Ishikawa (cell line): Measurements from ENCODE around the gene TRAPPC2.

Source experiments
- EGR1 ChIP-seq: IDR thresholded peaks from 2 replicates; pipeline ENCODE4 v1.6.1; 2012
- NFIC ChIP-seq: IDR thresholded peaks from 2 replicates; pipeline ENCODE4 v1.6.1; 2012
- RAD21 ChIP-seq: IDR thresholded peaks from 2 replicates; pipeline ENCODE4 v1.6.1; 2012; ENCODE audit warnings: low read depth
- REST ChIP-seq: IDR thresholded peaks from 2 replicates; pipeline ENCODE4 v1.6.1; 2012; ENCODE audit warnings: low read depth, mild to moderate bottlenecking
- TEAD4 ChIP-seq: IDR thresholded peaks from 2 replicates; pipeline ENCODE4 v1.6.1; 2012
- YY1 ChIP-seq: IDR thresholded peaks from 2 replicates; pipeline ENCODE4 v1.6.1; 2012; ENCODE audit warnings: low read depth

- TF ChIP-seq RAD21, result no peak
- TF ChIP-seq EGR1, result no peak
- no peak for TF ChIP-seq NFIC
- no peak for TF ChIP-seq YY1
- TF ChIP-seq TEAD4, result no peak
- no peak for TF ChIP-seq REST
Measured at GRCh38 chrX:13780868-13781427, 46.5 kb upstream of the TRAPPC2 start.
